HG02588 (cell line): ENCODE measurements around the gene HSF2BP.
"Not testable (repeated sequence)": the region's sequence is repeated elsewhere in the genome, so short reads cannot be mapped to it uniquely, and the experiment has no call there.

Experiments
- ATAC-seq: cut with Tn5 transposase; IDR thresholded peaks from one replicate; pipeline ENCODE4 v1.9.1; 2021; ENCODE audit warnings: mild to moderate bottlenecking, moderate library complexity; ENCODE audit not compliant: unreplicated experiment

Gene HSF2BP

DNA sequence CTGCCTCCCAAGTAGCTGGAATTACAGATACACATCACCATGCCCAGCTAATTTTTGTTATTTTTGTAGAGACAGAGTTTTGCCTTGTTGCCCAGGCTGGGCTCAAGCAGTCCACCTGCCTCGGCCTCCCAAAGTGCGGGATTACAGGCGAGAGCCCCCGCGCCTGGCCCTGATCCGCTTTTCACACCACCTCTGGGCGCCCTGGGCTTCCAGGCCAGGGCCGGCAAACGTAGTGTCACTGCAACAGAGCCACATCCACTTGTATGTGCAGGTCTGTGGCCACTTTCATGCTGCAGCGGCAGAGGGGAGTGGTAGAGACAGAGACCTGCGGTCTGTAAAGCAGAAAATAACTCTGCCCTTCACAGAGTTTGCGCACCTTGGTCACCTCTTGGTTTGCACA is 29.6 kb upstream of the HSF2BP start:
- ATAC-seq, result no peak

DNA sequence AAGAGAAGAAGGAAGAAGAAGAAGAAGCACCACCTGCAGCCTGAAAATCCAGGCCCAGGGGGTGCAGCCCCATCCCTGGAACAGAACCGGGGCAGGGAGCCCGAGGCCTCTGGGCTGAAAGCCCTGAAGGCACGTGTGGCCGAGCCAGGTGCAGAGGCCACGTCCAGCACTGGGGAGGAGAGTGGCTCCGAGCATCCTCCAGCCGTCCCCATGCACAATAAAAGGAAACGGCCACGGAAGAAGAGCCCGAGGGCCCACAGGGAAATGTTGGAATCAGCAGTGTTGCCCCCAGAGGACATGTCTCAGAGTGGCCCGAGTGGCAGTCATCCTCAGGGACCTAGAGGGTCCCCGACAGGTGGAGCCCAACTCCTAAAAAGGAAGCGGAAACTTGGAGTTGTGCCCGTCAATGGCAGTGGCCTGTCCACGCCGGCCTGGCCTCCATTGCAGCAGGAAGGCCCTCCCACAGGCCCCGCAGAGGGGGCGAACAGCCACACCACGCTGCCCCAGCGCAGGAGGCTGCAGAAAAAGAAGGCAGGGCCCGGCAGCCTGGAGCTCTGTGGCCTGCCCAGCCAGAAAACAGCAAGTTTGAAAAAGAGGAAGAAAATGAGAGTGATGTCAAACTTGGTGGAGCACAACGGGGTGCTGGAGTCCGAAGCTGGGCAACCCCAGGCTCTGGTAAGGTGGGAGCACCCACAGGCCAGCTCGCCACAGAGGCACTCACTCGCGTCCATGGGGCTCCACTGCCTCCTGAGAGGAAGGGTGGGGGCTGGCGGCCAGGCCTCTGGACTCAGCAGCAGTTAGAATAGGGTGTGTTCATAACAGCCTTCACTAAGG is 28.5 kb upstream of the HSF2BP start:
- ATAC-seq, result no peak

DNA sequence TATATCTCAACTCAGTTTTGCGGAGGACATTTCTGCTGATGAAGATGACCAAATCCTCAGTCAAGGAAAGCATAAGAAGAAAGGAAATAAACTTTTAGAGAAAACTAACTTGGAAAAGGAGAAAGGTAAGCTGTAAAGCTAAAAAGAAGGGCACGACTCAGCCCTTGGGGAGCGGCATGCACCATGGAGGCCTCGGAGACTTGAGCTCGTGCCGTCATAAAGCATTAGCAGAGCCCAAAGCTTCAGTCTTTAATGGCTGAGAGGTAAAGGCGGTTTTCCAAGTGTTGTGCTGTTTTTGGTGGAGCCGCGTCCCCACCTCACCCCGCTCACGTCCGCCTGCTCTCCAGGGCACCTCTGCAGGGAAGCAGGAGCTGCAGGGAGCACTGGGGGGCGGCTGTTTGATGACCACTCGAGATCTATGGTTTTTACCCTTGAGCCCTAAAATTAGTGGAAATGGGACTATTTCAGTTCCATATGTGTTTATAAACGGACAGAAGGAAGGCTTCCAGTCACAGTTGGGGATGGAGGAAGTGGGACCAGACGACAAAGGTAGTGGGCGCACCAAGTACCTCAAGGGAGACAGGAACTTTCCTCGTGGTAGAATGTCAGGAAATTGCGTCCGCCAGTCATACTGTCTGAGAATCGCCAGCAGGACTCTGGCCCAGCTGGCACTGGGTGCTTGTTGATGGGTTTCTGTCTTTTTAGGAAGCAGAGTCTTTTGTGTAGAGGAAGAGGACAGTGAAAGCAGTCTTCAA is 27.7 kb upstream of the HSF2BP start:
- no peak for ATAC-seq

DNA sequence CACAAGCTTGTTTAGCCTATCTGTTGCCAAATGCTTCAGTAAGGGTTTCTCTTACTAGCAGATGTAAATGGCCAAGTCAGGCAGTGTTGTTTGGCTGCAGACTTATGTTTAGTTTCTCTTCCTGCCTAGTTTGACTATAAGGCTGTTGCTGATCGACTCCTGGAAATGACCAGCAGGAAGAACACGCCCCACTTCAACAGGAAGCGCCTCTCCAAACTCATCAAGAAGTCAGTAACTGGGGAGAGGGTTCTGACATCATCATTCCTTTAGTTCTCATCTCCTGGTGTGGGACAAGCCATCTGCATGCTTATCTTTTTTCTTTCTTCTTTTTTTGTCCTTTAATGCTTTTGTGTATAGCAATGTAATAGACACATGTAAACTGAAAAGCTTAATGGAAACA is 25.1 kb upstream of the HSF2BP start:
- ATAC-seq, result no peak

DNA sequence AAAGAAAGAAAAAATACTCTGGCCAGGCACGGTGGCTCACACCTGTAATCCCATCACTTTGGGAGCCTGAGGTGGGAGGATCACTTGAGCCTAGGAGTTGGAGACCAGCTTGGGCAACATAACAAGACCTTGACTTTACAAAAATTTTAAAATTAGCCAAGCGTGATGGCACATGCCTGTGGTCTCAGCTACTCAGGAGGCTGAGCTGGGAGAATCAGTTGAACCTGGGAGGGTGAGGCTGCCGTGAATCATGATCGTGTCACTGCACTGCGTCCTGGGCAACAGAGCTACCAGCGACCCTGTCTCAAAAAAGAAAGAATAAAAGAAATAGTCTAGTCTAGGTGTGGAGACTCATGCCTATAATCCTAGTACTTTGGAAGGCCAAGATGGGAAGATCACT is 22.4 kb upstream of the HSF2BP start:
- no peak for ATAC-seq

DNA sequence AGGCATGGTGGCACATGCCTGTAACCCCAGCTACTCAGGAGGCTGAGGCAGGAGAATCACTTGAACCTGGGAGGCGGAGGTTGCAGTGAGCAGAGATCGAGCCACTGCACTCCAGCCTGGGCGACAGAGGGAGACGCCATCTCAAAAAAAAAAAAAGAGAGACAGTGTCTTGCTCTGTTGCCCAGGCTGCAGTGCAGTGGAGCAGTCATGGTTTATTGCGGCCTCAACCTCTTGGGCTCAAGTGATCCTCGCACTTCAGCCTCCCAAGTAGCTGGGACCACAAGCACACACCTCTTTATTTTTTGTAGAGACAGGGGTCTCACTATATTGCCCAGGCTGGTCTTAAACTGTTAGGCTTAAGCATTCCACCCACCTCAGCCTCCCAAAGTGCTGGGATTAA is 21.1 kb upstream of the HSF2BP start:
- ATAC-seq, result not testable (repeated sequence)

DNA sequence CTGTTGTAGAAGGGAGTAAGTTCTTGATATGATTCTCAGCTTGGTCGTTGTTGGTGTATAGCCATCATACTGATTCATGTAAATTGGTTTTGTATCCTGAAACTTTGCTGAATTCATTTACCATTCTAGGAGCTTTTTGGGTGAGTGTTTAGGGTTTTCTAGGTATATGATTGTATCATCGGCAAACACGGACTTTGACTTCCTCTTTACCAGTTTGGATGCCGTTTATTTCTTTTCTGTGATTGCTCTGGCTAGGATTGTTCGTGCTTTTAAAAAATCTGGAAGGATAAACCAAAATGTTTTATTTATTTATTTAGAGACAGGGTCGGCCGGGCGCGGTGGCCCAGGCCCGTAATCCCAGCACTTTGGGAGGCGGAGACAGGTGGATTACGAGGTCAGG is 20.7 kb upstream of the HSF2BP start:
- ATAC-seq, result no peak

DNA sequence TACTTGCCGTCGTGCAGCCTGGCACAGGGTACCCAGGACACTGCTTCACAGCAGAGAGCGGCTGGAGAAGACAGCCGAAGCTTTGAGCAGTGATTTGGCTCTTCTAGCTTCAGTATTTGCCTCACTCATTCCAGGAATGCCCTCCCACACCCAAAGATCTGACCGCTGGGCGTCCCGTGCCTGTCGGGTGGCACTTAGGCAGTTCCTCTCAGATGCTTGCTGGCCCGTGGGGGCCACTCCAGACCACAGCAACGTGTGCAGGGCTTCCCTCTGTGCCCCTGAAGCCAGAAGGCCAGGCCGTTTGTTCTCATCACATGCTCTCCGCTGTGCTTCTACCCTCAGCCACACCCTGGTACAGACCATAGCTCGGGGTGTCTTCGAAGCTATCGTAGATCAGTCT is 17.1 kb upstream of the HSF2BP start:
- no peak for ATAC-seq

DNA sequence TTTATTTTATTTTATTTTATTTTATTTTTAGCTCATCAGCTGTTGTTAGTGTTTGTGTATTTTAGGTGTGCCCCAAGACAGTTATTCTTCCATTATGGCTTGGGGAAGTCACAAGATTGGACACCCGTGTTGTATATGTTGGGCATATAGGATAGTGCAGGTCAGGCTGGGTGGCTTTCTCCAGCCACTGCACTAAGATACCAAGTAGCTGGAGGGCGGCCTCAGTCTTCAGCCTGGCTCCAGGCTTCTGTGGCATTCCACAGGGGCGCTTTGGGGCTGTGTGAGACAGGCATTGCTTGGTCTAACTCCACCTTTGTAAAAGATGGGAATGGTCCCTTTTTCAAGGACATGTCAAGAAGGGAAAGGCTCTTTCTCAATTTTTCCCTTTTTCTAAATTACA is 16.6 kb upstream of the HSF2BP start:
- no peak for ATAC-seq

DNA sequence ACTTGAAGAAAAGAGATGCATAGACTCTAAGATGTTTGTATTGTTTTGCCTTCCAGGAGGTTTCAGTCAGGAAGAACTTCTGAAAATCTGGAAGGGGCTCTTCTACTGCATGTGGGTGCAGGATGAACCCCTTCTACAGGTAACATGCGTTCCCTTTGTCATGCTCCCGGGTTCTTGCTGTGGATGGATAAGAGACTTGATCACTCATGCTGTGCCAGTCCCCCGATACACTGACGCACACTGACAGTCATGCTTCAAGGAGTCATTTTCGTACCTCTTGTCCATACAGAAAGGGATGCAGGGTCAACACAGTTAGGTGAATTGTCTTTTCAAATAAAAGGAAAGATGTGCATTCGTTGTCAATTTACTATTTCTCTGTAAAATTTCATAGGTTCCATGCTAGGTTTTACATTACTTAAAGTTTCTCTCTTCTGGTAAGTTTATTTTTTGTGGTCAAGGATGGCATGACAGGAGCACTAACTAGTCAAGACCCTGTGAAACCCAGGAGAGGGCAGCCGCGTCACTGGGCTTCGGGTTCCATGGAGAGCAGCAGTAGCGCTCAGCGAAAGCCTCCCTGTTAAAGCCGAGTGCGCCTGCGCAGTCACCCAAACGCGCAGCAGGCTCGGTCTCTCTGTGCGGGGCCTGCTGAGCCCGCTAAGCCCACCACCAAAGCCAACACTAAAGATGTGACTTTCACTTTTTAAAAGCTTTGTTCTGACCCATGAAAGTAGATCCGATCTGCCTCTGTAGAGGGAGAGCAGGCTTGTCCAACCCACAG is 10.7 kb upstream of the HSF2BP start:
- ATAC-seq, result no peak

DNA sequence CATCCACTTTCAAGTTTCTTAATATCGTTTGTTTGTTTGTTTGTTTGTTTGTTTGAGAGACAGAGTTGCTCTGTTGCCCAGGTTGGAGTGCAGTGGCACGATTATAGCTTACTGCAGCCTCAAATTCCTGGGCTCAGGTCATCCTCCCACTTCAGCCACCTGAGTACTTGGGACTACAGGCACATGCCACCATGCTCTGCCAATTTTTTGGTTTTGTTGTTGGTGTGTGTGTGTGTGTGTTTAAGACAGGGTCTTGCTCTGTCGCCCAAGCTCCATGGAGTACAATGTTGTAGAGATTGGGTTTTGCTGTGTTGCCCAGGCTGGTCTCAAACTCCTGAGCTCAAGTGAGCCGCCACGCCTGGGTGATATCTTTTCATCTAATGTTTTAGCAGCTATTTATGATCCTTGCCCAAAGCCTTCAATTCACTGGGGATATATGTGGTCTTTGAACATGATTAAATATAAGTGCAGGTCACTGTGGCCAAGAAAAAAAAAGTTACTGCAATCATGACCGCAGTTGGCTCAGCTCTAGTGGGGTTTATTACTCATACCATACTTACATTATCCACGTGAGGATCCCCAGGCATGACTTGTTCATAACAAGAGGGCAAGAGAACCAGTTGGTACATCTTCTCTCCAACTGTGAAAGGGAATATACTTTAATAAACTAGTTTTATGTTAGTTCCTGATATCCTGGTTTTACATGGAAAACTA is 8.1 kb upstream of the HSF2BP start:
- ATAC-seq, result no peak

DNA sequence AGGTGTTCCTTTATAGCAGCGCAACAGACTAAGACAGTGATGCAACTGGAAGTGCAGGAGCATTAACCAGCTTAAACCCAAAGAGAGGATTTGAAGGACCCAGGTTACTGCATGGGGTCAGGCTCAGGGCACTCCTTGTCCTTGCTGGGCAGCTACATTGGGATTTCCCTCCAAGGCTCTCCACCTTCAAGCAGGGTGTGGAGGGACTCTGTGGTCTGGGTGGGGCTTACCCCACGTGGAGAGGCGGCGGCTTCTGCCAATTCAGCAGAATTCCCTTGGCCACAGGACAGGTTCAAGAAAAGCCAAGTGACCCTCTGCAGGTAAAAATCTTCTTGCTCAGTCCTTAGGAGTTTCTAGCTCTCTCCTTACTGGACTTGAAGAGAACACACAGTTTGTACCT is 6.6 kb upstream of the HSF2BP start:
- no peak for ATAC-seq

DNA sequence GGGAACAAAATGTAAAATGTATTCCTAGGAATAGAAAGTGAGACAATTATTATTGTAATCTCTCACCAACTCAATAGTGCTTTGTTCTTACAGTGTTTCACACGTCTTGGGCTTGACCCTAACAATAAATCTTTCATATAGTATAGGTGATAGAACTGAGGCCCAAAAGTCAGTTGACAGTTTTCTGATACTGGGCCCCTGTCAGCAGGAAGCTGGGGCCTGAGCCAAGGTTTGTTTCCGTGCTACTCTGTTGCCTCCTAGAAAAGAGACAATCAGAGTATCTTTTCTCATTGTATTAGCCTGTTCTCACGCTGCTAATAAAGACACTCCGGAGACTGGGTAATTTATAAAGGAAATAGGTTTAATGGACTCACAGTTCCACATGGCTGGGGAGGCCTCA is 5.1 kb upstream of the HSF2BP start:
- ATAC-seq, result no peak

DNA sequence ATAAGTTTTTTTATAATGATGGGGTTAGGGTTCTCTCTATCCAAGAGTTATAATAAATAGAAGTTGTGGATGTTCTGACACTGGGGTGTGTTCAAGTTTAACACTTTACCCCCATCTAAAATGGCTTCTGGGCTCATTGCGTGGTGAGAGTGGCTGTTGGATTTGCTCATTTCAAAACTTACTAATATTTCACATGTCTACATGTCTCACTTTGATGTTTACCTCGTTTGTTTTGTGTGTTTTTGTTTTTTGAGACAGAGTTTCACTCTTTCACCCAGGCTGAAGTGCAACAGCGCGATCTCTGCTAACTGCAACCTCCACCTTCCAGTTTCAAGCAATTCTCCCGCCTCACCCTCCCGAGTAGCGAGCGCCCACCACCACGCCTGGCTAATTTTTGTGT is 3.7 kb upstream of the HSF2BP start:
- ATAC-seq, result no peak

DNA sequence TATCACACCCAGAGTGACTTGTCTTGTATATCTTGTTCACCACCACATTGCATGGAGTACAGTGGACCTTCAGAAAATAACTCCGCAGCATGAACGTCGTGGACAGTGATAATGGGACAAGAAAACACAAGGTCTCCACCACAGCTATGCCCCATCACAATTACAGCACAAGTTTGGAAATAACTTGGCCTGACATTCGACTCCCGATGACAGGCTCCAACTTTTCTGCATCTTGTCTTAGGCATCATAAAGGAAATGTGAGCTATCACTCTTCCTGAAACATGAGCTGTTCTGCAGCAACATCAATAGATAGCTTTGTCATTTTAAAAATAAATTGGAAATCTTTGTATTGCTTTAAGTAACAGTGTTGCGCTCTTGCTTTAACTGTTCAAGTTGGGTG is 3.0 kb upstream of the HSF2BP start:
- ATAC-seq, result no peak

DNA sequence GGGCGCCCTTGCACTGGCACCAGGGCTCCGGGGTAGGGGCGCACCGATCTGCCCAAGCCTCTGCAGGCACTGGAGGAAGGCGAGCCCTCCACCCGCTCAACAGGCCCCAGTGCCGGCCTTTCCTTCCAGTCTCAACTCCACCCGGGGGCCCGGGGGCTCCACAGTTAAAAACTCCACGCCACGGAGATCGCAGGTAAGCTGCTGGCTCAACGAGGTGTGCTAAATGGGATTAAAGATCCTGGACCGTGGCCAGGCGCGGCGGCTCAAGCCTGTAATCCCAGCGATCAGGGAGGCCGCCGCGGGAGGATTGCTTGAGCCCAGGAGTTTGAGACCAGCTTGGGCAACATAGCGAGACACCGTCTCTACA is 536 bp downstream of the HSF2BP start:
- no peak for ATAC-seq

DNA sequence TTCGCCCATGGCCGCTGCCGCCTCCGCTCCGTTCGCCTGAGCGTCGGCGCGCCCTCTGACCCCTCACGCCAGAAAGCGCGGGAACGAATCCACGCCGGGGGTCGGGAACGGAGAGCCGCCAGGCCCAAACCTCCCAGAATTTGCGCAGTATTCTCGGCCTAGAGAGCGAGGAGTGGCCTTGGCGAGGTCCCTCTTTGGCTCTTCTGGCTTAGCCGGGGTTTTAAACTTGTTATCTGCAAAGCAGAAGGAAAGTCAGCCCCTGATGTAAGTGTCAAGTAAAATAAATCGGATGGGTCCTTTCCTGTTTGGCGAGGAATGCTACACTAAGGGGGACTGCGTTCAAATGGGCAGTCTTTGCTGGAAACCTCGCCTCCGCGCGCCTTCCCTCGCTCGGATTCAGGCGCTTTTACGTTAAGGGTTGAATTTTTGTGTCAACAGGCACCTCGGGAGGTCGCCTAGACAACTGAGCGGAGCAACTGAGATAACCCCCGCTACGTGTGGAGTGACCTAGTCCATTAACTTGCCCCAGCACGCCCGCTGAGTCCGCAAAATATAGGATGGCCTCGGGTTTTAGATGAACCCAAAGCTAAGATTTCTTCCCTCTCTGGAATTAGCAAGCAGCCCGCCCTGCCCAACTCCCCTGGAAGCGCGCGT is 1.1 kb downstream of the HSF2BP start:
- ATAC-seq, result no peak

DNA sequence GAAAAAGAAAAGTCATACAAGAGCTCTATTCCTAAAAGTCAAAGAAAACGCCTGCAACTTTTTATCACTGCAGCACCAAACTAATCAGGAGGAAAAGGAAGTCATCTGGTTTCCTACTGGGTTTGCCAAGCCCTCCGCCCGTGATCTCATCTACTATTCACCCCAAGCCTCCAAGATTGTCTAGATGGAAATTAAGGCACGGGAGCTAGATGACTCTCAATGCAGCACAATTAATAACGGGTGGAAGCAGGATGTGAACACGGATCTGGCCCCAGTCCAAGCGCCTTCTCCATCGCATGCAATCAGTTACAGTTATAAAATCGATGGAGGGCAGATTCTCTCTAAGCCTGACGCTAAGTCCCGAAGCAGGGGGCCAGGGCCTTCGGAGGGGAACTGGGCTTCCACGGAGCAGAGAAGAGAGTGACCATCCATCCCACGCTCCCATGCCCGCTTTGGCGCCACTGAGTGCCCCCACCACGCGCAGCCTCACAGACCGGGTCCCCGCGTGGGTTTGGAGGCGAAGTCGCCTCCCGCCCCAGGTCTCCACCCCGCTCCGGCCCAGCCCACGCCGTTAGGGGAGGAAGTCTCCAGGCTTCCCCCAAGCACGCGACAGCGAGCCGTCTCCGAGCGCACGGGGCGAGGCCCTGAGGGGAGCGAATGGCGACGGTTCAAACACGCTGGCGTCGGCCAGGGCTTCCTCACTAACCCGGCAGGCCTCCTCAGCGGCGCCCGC is 1.8 kb downstream of the HSF2BP start:
- ATAC-seq, result no peak

DNA sequence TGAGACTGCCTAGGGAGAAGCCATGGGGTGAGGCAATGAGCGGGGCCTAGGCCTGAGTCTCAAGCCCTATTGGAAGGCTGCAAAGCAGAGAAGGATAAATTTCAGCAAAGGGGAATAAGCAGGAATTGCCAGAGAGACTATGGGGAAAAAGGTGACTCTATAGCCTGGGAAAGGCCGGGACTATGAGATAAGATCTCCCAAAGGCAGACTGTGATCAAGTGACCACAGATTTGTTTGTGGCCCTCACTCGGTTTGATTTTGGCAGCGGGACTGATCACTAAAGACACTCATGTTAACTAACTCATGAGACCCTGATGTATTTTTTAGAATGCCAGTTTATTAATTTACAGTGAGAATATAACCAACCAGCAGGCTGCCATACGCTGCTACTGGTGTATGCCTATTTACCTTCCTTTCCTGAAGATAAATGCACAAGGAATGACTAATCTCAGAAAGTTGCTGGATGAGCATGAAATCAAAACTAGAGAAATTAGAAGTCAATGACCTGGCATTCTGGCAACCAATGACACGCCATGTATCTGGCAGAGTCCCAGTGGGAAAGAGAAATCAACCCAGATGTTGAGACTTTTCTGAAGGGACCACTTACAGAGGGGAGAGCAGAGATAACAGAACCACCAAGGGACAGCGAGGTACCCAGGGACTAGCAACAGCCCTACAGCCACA is 4.3 kb downstream of the HSF2BP start:
- no peak for ATAC-seq
